ENCODE data around the gene APAF1.
"Not testable (repeated sequence)": the region's sequence is repeated elsewhere in the genome, so short reads cannot be mapped to it uniquely, and the experiment has no call there.

The APAF1 gene

GRCh38 chr12:98638009-98638408 is 7.1 kb upstream of the APAF1 start:
- H3K9me3 ChIP-seq (ENCODE audit: low read length) = no peaks in the 10 kb centered on the region
- H3K79me2 ChIP-seq (ENCODE audit: insufficient read depth, low read length) = peaks cover 7% of the 10 kb centered on the region
- no peak overlapping the region for H2AFZ ChIP-seq (ENCODE audit: low read length)
- H3K9me2 ChIP-seq (ENCODE audit: low read depth, low read length) = no peaks in the 10 kb centered on the region
- no peak overlapping the region for H3K27ac ChIP-seq (ENCODE audit: low read depth, low read length, poor library complexity, severe bottlenecking)
- H3K9ac ChIP-seq (ENCODE audit: low read length) = no peak overlapping the region
- H3F3A ChIP-seq (ENCODE audit: insufficient read depth, low read length) = no peaks in the 10 kb centered on the region
- no peaks in the 10 kb centered on the region for H3K27me3 ChIP-seq (ENCODE audit: insufficient read depth, low read length)
- no peak overlapping the region for H3K4me3 ChIP-seq (ENCODE audit: low read depth, low read length, poor library complexity, severe bottlenecking)
- no peaks in the 10 kb centered on the region for H4K20me1 ChIP-seq (ENCODE audit: insufficient read depth, low read length)
- TF ChIP-seq CTCF (IDR thresholded peaks at IDR 0.05; ENCODE audit: low read length) (no peak), EZH2 (IDR thresholded peaks at IDR 0.05; ENCODE audit: borderline replicate concordance, low read length) (no peak)
- peaks cover 27% of the 10 kb centered on the region for H3K4me1 ChIP-seq (ENCODE audit: insufficient read depth, low read length, severe bottlenecking)
- no peak overlapping the region for H3K4me2 ChIP-seq (ENCODE audit: low read length)
- H3K36me3 ChIP-seq (ENCODE audit: insufficient read depth, low read length) = peaks cover 2% of the 10 kb centered on the region; the same call in 1 of the 2 replicates

- Histone ChIP-seq H2AFZ (ENCODE audit: low read length) (no peak overlapping the region), H3K4me2 (ENCODE audit: low read length) (no peak overlapping the region), H3K4me1 (ENCODE audit: insufficient read depth, low read length, severe bottlenecking) (peaks cover 33% of the 10 kb centered on the region), H3F3A (ENCODE audit: insufficient read depth, low read length) (no peaks in the 10 kb centered on the region), H3K27ac (ENCODE audit: low read depth, low read length, poor library complexity, severe bottlenecking) (no peak overlapping the region), H3K9ac (ENCODE audit: low read length) (no peak overlapping the region), H3K27me3 (ENCODE audit: insufficient read depth, low read length) (no peaks in the 10 kb centered on the region), H3K4me3 (ENCODE audit: low read depth, low read length, poor library complexity, severe bottlenecking) (no peak overlapping the region), H3K9me2 (ENCODE audit: low read depth, low read length) (no peaks in the 10 kb centered on the region), H3K9me3 (ENCODE audit: low read length) (no peaks in the 10 kb centered on the region), H3K79me2 (ENCODE audit: insufficient read depth, low read length) (peaks cover 14% of the 10 kb centered on the region), H4K20me1 (ENCODE audit: insufficient read depth, low read length) (no peaks in the 10 kb centered on the region), H3K36me3 (ENCODE audit: insufficient read depth, low read length) (no peaks in the 10 kb centered on the region)
- no peak for TF ChIP-seq CTCF (IDR thresholded peaks at IDR 0.05; ENCODE audit: low read length)
- TF ChIP-seq EZH2 (IDR thresholded peaks at IDR 0.05; ENCODE audit: borderline replicate concordance, low read length) = no peak
These were observed 5.6 kb upstream of the APAF1 start for GRCh38 chr12:98639491-98639890.

- not testable (repeated sequence) for H3K9ac ChIP-seq (ENCODE audit: low read length)
These were observed 2.3 kb upstream of the APAF1 start for GRCh38 chr12:98642801-98643200.

GRCh38 chr12:98644433-98644711 is 718 bp upstream of the APAF1 start:
- Histone ChIP-seq H3K4me2 (ENCODE audit: low read length) (peak overlapping the region; percentile 66), H3K9ac (ENCODE audit: low read length) (peak overlapping the region; percentile 83), H3K9me3 (ENCODE audit: low read length) (no peaks in the 10 kb centered on the region), H3K4me1 (ENCODE audit: insufficient read depth, low read length, severe bottlenecking) (peaks cover 32% of the 10 kb centered on the region), H3K4me3 (ENCODE audit: low read depth, low read length, poor library complexity, severe bottlenecking) (peak overlapping the region; percentile 89), H3F3A (ENCODE audit: insufficient read depth, low read length) (no peaks in the 10 kb centered on the region), H3K27me3 (ENCODE audit: insufficient read depth, low read length) (no peaks in the 10 kb centered on the region), H3K27ac (ENCODE audit: low read depth, low read length, poor library complexity, severe bottlenecking) (peak overlapping the region; percentile 84), H3K79me2 (ENCODE audit: insufficient read depth, low read length) (peaks cover 21% of the 10 kb centered on the region), H3K9me2 (ENCODE audit: low read depth, low read length) (no peaks in the 10 kb centered on the region), H3K36me3 (ENCODE audit: insufficient read depth, low read length) (peaks cover 11% of the 10 kb centered on the region; the same call in 1 of the 2 replicates), H4K20me1 (ENCODE audit: insufficient read depth, low read length) (no peaks in the 10 kb centered on the region), H2AFZ (ENCODE audit: low read length) (no peak overlapping the region)
- TF ChIP-seq CTCF (IDR thresholded peaks at IDR 0.05; ENCODE audit: low read length) (peak; percentile 16; the same call in 1 of the 2 replicates), EZH2 (IDR thresholded peaks at IDR 0.05; ENCODE audit: borderline replicate concordance, low read length) (no peak)

More at GRCh38 chr12:98642801-98643200, 2.3 kb upstream of the APAF1 start:
- H3K9me2 ChIP-seq (ENCODE audit: low read depth, low read length); H3K36me3 ChIP-seq (ENCODE audit: insufficient read depth, low read length); H4K20me1 ChIP-seq (ENCODE audit: insufficient read depth, low read length); H2AFZ ChIP-seq (ENCODE audit: low read length); H3K9me3 ChIP-seq (ENCODE audit: low read length); H3K27ac ChIP-seq (ENCODE audit: low read depth, low read length, poor library complexity, severe bottlenecking); H3F3A ChIP-seq (ENCODE audit: insufficient read depth, low read length); H3K27me3 ChIP-seq (ENCODE audit: insufficient read depth, low read length): not testable (repeated sequence)
- Histone ChIP-seq H3K4me1 (ENCODE audit: insufficient read depth, low read length, severe bottlenecking) (peaks cover 32% of the 10 kb centered on the region), H3K79me2 (ENCODE audit: insufficient read depth, low read length) (peaks cover 21% of the 10 kb centered on the region), H3K4me3 (ENCODE audit: low read depth, low read length, poor library complexity, severe bottlenecking) (peak overlapping the region; percentile 89), H3K4me2 (ENCODE audit: low read length) (peak overlapping the region; percentile 66)
